Fibroblast of the conjunctiva (primary cell): ENCODE measurements around the gene KRTAP1-3.
"Not testable (repeated sequence)": the region's sequence is repeated elsewhere in the genome, so short reads cannot be mapped to it uniquely, and the experiment has no call there.

Experiments used
- DNase-seq: peaks from one replicate; pipeline ENCODE4 v3.0.0-alpha.2; 2010; ENCODE audit warnings: low read depth

The KRTAP1-3 gene

DNA sequence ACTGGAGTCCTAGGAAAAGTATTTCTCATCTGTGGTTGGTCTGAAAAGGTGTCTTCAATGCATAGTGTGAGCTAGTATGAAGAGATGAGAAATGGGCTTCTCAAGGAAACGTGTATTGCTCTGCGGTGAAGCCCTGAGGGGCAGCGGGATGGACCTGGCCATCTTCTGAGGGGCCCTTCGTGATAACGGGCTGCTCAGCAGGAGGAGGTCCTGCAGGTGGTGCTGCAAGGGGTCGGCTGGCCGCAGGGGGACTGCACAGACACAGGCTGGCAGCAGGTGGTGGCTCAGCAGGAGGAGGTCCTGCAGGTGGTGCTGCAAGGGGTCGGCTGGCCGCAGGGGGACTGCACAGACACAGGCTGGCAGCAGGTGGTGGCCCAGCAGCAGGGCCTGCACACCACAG is 19.9 kb upstream of the KRTAP1-3 start:
- not testable (repeated sequence) for DNase-seq

DNA sequence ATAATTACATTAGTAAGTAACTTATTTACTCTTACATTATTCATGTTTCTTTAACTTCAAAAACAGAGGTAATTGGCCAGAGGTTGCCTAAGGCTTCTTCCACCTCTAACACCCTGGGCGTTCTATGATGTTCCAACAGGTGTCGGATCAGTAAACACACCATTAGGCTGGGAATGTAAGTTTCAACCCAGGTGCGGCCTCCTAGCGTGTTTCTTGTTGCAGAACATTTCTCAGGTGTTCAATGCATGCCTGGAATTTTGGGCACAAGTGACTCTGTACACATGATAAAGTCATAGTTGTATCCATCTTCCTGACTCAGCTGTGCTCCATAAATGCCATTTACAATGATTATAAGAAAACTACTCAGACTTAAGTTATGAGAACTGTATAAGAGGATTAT is 19.4 kb upstream of the KRTAP1-3 start:
- no peak for DNase-seq

DNA sequence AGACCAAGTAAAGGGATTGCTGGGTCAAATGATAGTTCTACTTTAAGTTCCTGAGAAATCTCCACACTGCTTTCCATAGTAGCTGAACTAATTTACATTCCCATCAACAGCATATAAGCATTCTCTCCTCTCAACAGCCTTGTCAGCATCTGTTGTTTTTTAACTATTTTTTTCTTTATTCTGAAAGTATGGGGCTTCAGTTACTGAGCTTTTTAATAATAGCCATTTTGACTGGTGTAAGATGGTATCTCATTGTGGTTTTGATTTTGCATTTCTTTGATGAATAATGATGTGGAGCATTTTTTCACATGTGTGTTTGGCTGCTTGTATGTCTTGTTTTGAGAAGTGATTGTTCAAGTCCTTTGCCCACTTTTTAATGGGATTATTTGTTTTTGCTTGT is 17.9 kb upstream of the KRTAP1-3 start:
- no peak for DNase-seq

DNA sequence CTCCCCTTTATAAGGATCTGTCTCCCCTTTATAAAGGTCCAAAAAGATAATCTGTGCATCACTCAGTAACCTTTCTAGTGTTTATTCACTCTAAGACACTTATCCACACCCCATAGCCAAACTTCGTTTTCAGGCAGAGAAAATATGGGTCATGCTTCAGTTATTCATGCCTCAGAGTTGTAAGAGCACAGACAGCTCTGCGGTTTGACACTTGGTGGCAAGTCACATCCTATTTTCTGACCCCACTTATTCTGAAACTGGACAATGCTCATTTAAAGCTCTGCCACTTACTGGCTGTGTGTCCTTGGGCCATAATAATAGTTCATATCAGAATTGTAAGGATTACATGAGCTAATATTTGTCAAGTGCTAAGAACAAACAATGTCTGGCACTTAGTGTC is 14.4 kb upstream of the KRTAP1-3 start:
- DNase-seq, result no peak

DNA sequence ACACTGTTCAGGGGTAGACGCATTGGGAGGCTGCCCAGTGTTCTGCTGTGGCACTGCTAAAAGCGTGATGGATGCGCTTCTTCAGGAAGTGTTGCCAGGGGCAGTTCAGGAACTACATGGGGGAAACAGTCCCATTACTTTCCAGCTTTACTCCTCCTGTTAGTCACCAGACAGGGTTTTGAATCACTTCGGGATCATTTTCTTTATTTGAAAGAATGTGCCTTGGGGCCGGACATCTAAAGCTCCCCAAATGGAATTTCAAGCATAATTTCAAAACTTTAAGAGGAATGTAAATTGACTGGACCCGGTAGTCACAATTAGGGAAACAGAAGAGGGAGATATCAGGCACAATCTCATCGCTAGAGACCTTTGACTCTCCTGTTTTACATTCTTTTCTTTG is 13.8 kb upstream of the KRTAP1-3 start:
- DNase-seq, result no peak

DNA sequence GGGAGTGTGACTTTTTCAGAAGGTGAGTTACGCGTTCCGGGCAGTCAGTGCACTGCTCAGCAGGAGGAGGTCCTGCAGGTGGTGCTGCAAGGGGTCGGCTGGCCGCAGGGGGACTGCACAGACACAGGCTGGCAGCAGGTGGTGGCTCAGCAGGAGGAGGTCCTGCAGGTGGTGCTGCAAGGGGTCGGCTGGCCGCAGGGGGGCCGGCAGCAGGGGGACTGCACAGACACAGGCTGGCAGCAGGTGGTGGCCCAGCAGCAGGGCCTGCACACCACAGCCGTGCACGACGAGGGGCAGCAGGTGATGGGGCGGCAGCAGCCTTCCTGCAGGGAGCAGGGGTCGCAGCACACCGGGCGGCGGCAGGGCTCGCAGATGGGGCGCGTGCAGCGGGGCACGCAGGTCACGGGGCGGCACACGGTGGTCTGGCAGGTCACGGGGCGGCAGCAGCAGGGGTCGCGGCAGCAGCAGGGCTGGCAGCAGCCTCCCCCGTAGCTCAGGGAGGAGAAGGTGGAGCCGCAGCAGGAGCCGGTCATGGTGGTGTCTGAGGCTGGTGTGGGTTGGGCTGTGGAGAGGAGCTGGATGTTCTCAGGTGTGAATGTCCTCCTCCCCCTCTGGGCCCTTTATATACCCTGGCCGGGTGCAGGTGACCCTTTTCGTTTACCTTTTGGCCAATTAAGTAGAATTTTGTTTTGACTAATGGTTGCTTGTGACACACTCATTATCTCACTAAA is 12.2 kb upstream of the KRTAP1-3 start, which contains the start of gene KRTAP2-1:
TSS of gene KRTAP2-1 (minus strand) at position 582 of the 731 bp plus-strand sequence. CDS start at position 533, 49 bp downstream.
- DNase-seq, result not testable (repeated sequence)

DNA sequence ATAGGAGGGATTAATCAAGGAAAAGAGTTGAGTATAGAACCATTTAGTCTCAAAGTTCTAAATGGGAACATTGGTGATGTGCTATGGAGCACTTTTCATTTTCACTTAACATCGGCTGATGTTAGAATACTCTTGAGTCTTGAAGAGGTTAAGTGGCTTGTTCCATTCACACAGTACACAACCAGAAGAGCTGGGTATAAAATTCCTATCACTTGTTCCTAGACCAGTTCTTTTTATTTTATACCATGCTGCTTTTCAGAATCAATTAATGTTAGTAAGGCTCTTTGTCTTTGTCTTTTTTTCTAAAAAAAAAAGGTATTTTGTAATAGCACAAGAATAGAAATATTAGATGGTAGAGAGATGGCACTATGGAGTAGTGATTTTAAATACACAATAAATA is 8.3 kb upstream of the KRTAP1-3 start:
- no peak for DNase-seq

DNA sequence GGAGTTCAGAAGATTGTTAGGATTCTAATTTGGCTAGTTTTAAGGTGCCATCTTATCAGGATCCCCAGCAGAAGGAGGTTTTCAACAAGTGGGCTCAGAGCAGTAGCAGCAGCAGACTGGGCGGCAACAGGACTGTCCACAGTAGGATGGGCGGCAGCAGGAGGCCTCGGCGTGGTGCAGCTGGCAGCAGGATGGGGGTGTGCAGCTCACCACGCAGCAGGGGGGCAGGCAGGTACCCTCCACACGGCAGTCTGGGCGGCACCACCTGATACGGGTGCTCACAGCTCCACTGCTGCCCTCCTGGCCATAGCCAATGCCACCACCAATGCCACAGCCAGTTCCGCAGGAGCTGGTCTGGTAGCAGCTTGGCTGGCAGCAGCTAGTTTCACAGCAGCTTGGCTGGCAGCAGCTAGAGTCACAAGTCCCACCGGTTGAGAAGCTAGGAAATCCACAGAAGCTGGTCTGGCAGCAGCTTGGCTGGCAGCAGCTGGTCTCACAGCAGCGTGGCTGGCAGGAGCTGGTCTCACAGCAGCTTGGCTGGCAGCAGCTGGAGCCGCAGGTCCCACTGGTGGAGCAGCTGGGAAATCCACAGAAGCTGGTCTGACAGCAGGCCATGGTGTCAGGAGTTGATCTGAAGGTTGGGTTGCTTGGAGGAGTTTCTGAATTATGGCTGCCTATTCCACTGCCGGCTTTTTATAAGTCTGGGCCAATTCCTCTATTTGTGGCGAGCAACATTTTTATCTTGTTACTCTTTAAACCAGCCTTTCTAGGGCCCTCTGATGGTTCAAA is 6.3 kb upstream of the KRTAP1-3 start, which contains the start of gene KRTAP1-1:
TSS of gene KRTAP1-1 (minus strand) at position 668 of the 789 bp plus-strand sequence. CDS start at position 615, 53 bp downstream.
- DNase-seq, result not testable (repeated sequence)

DNA sequence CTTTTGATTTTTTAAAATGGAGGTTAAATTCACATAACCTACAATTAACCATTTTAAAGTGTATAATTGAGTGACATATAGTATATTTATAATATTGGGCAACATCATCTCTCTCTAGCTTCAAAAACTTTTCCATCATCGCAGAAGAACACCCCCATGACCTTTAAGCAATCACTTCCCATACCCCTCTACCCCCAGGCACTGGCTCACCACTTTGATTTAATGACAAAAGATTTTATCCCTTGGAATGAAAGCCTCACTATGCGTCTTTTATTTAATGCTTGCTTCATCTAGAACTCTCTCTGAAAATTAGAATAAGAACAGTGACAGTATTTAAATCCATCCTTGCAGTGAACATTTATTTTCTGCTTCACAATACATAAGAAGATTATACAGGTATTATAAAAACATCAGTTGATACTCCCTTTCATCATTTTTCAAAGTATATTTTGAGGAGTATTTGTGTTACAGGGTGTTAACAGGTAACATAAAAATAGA is 3.2 kb upstream of the KRTAP1-3 start:
- DNase-seq, result no peak

DNA sequence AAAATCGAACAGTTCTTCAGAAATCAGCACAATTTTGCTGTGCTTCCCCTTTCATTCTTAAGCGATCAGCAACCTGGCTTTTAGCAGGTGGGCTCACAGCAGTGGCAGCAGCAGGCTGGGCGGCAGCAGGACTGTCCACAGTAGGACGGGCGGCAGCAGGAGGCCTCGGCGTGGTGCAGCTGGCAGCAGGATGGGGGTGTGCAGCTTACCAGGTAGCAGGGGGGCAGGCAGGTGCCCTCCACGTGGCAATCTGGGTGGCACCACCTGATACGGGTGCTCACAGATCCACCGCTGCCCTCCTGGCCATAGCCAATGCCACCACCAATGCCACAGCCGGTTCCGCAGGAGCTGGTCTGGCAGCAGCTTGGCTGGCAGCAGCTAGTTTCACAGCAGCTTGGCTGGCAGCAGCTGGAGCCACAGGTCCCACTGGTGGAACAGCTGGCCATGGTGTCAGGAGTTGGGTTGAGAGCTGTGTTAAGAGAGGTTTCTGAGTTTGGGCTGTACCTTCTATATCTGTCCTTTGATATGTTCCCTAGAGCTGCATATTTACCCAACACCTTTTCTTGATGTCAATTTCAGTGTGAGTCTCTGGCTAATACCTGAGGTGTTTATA is 4.9 kb downstream of the KRTAP1-3 start, which contains the start of gene KRTAP1-4:
TSS of gene KRTAP1-4 (minus strand) at position 563 of the 613 bp plus-strand sequence. CDS start at position 446, 117 bp downstream.
- DNase-seq, result no peak

DNA sequence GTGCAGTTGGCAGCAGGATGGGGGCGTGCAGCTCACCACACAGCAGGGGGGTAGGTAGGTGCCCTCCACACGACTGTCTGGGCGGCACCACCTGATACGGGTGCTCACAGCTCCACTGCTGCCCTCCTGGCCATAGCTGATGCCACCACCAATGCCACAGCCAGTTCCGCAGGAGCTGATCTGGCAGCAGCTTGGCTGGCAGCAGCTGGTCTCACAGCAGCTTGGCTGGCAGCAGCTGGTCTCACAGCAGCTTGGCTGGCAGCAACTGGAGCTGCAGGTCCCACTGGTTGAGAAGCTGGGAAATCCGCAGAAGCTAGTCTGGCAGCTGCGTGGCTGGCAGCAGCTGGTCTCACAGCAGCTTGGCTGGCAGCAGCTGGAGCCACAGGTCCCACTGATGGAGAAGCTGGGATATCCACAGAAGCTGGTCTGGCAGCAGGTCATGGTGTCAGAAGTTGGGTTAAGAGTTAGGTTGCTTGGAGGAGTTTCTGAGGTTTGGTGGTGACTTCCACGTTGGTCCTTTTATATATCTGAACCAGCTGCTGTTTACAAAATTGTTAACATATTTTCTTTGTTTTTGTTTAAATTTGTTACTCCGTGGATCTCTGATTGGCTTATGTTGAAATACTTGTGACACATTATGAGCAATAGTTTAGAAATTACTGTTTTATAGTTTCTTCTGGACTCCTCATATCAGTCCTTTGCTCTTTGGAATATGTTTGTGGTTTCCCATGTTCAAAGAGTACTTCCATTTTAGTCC is 7.8 kb downstream of the KRTAP1-3 start, which contains the start of gene KRTAP1-5:
TSS of gene KRTAP1-5 (minus strand) at position 494 of the 757 bp plus-strand sequence. CDS start at position 441, 53 bp downstream.
- peak; percentile 32 for DNase-seq

DNA sequence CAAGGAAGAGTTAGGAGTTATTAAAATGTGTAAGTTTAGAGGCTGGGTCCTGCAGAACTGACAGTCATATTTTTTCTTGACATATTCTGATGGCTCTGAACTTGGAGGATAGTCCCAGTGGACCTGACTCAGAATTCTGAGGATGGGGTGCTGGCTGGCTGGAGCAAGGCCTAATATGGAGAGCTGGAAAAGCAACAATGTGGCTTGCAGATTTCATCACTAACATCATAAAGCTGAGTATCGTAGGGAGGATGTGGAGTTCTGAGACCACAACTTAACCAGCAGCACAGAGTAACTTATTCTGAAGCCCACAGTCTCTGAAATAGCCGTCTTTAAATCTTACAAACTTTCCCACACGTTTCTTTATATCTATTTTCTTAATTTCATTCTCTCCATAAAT is 10.0 kb downstream of the KRTAP1-3 start:
- no peak for DNase-seq

DNA sequence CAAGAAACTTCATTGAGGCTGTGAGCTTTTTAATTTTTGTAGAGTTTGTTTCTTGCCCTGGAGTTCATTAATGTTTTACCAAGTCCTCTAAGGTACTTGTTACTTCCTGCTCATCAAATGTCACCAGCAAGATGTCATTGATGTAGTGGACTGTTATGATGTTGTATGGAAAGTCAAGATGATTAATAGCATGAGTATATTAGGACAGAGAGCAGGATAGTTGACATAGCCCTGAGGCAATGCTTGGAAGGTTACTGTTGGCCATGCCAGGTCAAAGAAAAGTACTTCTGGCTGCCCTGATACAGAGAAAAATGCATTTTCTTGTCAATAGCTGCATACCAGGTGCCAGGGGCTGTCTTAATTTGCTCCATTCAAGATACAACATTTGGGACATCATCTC is 14.3 kb downstream of the KRTAP1-3 start:
- DNase-seq, result no peak

DNA sequence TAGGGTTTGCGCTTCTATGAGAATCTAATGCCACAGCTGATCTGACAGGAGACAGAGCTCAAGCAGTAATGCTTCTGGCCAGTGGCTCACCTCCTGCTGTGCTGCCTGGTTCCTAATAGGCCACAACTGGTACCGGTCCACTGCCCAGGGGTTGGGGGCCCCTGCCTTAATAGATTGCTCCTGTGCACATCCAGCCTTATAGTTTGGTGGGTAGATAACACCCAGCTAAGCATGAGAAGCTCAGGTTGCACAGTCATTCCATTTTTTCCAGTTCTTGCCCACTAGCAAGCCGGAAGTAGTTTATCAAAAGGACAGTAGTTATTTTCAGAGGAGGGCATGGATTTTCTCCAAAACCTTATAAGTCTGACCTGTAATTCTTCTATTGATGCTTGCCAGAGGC is 15.3 kb downstream of the KRTAP1-3 start:
- DNase-seq, result no peak

DNA sequence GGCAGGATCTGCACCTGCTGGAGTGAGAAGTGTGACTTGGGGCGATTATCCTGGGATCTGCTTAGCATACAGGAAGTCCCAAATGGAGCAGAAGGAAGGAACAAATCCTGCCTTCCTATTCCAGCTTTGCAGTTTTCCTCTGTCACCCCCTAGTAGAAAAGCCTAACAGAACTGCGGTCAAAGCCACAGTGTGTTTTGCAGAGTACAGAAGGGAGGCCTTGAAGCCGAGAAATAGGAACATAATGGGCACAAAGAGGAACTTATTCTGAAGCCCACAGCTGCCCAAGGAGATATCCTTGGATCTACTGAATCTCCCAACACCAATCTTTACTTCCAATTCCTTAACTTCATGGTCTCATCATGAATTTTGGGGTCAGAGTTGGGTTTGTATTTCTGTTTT is 16.1 kb downstream of the KRTAP1-3 start:
- DNase-seq, result no peak

DNA sequence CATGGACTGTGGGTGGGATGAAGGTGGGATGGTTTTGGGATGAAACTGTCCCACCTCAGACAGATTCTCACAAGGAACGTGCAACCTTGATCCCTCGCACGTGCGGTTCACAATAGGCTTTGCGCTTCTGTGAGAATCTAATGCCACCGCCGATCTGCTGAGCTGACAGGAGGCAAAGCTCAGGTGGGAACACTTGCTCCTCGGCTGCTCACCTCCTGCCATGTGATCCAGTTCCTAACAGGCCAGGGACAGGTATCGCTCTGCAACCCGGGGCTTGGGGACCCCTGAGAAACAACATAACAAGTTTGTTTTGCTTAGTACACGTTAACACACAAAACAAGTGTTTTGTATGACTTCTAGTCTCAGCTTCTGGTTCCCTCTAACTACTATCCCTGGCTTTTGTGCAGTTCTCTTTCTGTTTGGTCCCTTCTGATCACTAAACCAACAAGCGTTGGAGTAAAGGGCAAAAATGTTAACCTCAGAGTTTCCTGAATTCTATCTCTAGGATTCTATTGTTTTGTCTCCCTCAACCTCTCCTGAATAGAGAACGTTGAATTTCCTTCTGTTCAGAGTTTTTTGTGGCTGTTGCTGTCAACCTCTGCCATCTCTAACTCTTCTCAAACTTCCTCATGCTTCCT is 18.0 kb downstream of the KRTAP1-3 start:
- no peak for DNase-seq

DNA sequence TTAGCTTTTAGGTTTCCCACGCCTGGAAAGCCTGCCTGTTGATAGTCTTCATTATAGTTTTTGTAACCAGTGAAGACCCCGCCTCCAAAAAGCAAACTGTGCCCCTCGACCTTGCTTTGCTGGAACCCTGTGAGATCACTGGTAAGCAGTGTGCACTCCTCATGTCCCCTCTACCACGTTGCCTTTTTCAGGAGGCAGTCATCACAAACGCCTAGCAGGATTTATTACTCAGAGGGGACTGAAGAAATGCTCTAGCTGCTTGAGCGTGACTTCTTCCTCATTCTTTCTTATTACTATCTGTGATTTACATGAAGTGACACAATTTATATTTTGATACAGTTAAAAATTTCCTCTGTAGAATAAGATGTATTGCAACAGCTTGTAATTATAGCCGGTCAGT is 19.2 kb downstream of the KRTAP1-3 start:
- DNase-seq, result no peak

DNA sequence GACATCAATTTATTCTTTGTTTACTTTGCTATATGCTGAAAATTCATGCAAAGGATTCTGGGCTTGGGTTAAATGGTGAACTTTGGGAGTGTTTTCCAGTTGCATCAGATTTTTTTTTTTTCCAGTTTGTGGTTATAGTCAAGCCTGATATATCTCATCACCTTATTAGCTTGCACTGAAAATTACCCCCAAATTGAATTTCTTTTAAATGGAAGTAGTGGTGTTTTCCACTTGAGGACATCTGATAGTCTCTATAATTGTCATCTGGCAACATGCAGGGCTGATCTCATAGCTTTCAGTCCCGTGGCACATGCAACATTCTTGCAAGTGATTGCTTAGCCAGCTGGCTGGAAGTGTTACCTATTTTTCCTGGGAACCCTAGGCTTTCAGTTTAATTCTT is 21.1 kb downstream of the KRTAP1-3 start:
- peak; percentile 50 for DNase-seq

DNA sequence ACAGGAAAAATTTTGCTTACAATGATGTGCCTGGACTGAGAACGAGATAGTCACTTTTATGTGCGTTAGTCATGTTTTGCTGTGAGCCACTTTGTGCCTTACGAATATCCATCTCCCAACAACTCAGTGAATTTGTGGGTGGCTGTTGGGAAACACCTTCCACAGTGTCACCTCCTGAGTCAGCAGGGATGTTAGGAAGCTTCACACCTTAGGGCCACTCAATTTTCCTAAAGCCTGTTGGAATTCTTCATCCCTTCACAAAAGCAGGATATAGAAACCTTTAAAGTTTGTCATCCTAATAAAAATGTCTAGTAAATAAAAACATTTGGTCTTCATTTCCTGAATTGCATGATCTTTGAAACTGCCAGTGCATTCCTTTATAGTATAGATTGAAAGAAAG is 21.5 kb downstream of the KRTAP1-3 start:
- DNase-seq, result no peak

DNA sequence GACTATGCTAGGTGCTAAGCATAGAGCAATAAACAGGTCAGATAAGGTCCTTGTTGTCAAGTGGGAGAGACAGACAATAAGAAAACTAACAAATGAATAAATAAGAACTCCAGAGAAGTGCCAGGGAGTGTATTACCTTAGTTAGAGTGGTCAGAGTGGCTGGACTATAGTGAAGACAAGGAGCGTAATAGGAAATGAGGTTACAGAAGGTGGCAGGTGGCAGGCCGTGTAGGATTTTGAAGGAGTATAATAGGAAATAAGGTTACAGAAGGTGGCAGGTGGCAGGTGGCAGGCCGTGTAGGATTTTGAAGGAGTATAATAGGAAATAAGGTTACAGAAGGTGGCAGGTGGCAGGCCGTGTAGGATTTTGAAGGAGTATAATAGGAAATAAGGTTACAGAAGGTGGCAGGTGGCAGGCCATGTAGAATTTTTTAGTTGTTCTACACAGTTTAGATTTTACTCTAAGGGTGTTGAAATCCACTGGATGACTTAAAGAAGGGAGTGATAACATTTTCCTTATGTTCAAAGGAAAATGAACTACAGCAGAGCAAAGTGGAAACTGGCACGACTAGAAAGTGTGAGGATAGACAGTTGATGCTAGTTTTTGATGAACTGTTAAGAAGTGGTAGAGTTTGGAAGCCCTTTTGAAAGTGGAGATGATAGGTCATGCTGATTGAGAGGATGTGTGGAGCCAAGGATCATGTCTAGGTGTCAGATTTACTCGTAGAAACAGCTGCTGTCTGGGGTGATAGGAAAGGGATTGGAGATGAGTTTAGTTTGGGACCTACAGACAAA is 22.2 kb downstream of the KRTAP1-3 start:
- no peak for DNase-seq
